Measurements from ENCODE around the gene NEK10. TPM values are rescaled to one million over a fixed set of nuclear protein-coding genes. Genes with fewer than 3 reads are reported as not detected.

NEK10 gene
- total and polyA plus RNA-seq, 2 of the 4 experiments (the other 2 are of a cell fraction) = 2.2 to 6.6 TPM

DNA sequence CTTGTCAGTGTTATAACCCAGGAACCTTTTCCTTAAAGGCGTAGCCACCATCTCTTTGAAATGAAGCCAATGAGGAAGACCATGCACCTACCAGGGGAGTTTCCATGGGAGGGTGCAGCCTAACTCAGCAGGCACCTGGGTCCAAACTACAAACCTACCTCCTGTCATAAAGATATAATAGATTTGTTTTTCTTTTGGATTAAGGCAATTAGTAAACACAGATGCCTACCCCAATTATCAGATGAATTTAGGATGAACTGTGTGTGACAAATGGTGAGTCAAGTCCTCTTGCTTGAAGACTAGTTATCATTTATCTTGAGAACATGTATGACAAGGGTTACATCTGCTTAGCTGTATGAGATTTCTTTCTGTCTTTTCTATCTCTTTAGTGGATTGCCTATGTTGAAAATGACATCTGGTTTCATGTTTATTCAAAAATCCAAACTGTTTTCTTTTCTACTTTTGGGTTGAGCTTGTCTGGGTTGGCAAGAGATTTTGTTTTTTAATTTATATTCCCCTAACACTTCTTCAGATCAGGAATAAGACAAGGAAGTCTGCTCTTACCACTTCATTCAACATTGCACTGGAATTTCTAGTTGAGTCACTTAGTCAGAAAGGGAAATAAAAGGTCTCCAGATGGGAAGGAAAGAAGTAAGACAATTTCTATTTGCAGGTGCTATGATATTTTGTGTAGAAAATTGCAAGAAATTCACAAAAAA is 149.9 kb downstream of the NEK10 start:
- Histone ChIP-seq H4K5ac (ENCODE audit: low read depth, low read length) (no peak overlapping the region), H4K8ac (ENCODE audit: low read depth in 2 of 2, low read length in 2 of 2) (no peak overlapping the region), H2BK5ac (ENCODE audit: low read depth, low read length, poor library complexity, severe bottlenecking) (no peak overlapping the region), H3K4me1 (ENCODE audit: control insufficient read depth, insufficient read depth, low read length) (peaks cover 2% of the 10 kb centered on the region; the same call in 1 of the 2 replicates), H3K27me3 (ENCODE audit: control insufficient read depth, insufficient read depth, low read length) (no peaks in the 10 kb centered on the region), H2AFZ (replicated peaks; ENCODE audit: low read length, poor library complexity) (no peak overlapping the region), H3K79me1 (ENCODE audit: low read depth in 1 of 2, low read length in 2 of 2) (no peaks in the 10 kb centered on the region), H3K4me3 (ENCODE audit: insufficient read depth, low read depth, low read length) (no peak overlapping the region), H3K9me1 (ENCODE audit: insufficient read depth, low read length) (no peaks in the 10 kb centered on the region), H2AK9ac (replicated peaks; ENCODE audit: low read depth, low read length, poor library complexity) (no peak overlapping the region), H2AK5ac (ENCODE audit: low read depth, low read length) (no peak overlapping the region), H3K27ac (ENCODE audit: insufficient read depth, low read length) (no peak overlapping the region), H2BK20ac (ENCODE audit: low read depth, low read length) (no peak overlapping the region), H2BK15ac (ENCODE audit: low read depth, low read length) (no peak overlapping the region), H2BK120ac (ENCODE audit: low read depth, low read length) (no peak overlapping the region), H4K91ac (ENCODE audit: insufficient read depth, low read depth, low read length) (no peak overlapping the region), H4K20me1 (ENCODE audit: insufficient read depth, low read length) (no peaks in the 10 kb centered on the region), H3K9me3 (ENCODE audit: control insufficient read depth, insufficient read depth, low read length) (no peaks in the 10 kb centered on the region; the same call in 1 of the 2 replicates), H3K4ac (ENCODE audit: low read depth, low read length) (no peak overlapping the region), H3K56ac (ENCODE audit: extremely low read depth, insufficient read depth, low read length) (no peak overlapping the region), H3K4me2 (ENCODE audit: low read depth, low read length) (no peak overlapping the region), H3K14ac (replicated peaks; ENCODE audit: low read depth, low read length) (no peak overlapping the region), H3K36me3 (ENCODE audit: control insufficient read depth, insufficient read depth, low read length) (no peaks in the 10 kb centered on the region), H3K18ac (ENCODE audit: low read depth, low read length) (no peak overlapping the region), H3K9ac (ENCODE audit: low read depth, low read length) (no peak overlapping the region), H3K23ac (ENCODE audit: low read depth, low read length) (no peak overlapping the region)
- in situ Hi-C loops (cut with MboI; ENCODE audit: low sequenced_read_pairs) (no loop called here), dilution Hi-C loops (cut with HindIII; ENCODE audit: low sequenced_read_pairs, unreplicated experiment) (no loop called here), intact Hi-C loops (cut with micrococcal nuclease) (no loop called here)
- no CpG with 5 or more reads among the region's 1 CpG for WGBS, 2 experiments (ENCODE audit: extremely low coverage in 2 of 2, insufficient read length in 1 of 2)
- BruUV-seq (replicated peaks) = no TSS peak
- no peak for ATAC-seq (ENCODE audit: low read depth)
- CTCF ChIA-PET = no interaction called here
- no peak for TF ChIP-seq CHD1 (IDR thresholded peaks at IDR 0.05; ENCODE audit: low read depth, low read length)
- no peak for TF ChIP-seq MXI1 (IDR thresholded peaks at IDR 0.05; ENCODE audit: borderline replicate concordance, low read depth, low read length)
- TF ChIP-seq MAFK (IDR thresholded peaks at IDR 0.05; ENCODE audit: low read depth, low read length) = no peak
- TF ChIP-seq POLR2A (IDR thresholded peaks at IDR 0.05; ENCODE audit: low read depth, low read length) = no peak
- no peak for TF ChIP-seq SMC3 (IDR thresholded peaks at IDR 0.05; ENCODE audit: low read depth, low read length)
- TF ChIP-seq, protein P1, sequence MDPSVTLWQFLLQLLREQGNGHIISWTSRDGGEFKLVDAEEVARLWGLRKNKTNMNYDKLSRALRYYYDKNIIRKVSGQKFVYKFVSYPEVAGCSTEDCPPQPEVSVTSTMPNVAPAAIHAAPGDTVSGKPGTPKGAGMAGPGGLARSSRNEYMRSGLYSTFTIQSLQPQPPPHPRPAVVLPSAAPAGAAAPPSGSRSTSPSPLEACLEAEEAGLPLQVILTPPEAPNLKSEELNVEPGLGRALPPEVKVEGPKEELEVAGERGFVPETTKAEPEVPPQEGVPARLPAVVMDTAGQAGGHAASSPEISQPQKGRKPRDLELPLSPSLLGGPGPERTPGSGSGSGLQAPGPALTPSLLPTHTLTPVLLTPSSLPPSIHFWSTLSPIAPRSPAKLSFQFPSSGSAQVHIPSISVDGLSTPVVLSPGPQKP (IDR thresholded peaks at IDR 0.05; ENCODE audit: borderline replicate concordance, low read depth, low read length) = no peak
- no peak for TF ChIP-seq NFE2L2 (IDR thresholded peaks at IDR 0.05; ENCODE audit: low read depth, low read length)
- TF ChIP-seq CTCF (conservative IDR thresholded peaks at IDR 0.05; ENCODE audit: low read depth, low read length) = no peak
- no peak for TF ChIP-seq BHLHE40 (IDR thresholded peaks at IDR 0.05; ENCODE audit: low read depth, low read length)
- TF ChIP-seq, protein P2, sequence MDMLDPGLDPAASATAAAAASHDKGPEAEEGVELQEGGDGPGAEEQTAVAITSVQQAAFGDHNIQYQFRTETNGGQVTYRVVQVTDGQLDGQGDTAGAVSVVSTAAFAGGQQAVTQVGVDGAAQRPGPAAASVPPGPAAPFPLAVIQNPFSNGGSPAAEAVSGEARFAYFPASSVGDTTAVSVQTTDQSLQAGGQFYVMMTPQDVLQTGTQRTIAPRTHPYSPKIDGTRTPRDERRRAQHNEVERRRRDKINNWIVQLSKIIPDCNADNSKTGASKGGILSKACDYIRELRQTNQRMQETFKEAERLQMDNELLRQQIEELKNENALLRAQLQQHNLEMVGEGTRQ (IDR thresholded peaks at IDR 0.05; ENCODE audit: low read depth, low read length) = no peak
- peak; percentile 32 for DNase-seq
- POLR2A ChIA-PET (ENCODE audit: unreplicated experiment) = no interaction called here
